Suppressor macrophage treated with lipopolysaccharide for 4 hours (primary cell): ENCODE results near the gene NFKBIE.
"Not testable (repeated sequence)": the region's sequence is repeated elsewhere in the genome, so short reads cannot be mapped to it uniquely, and the experiment has no call there.

ENCODE experiments used
- DNase-seq: peaks from one replicate; pipeline ENCODE4 v3.0.0-alpha.2; 2020

Gene NFKBIE, protein sequence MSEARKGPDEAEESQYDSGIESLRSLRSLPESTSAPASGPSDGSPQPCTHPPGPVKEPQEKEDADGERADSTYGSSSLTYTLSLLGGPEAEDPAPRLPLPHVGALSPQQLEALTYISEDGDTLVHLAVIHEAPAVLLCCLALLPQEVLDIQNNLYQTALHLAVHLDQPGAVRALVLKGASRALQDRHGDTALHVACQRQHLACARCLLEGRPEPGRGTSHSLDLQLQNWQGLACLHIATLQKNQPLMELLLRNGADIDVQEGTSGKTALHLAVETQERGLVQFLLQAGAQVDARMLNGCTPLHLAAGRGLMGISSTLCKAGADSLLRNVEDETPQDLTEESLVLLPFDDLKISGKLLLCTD

DNA sequence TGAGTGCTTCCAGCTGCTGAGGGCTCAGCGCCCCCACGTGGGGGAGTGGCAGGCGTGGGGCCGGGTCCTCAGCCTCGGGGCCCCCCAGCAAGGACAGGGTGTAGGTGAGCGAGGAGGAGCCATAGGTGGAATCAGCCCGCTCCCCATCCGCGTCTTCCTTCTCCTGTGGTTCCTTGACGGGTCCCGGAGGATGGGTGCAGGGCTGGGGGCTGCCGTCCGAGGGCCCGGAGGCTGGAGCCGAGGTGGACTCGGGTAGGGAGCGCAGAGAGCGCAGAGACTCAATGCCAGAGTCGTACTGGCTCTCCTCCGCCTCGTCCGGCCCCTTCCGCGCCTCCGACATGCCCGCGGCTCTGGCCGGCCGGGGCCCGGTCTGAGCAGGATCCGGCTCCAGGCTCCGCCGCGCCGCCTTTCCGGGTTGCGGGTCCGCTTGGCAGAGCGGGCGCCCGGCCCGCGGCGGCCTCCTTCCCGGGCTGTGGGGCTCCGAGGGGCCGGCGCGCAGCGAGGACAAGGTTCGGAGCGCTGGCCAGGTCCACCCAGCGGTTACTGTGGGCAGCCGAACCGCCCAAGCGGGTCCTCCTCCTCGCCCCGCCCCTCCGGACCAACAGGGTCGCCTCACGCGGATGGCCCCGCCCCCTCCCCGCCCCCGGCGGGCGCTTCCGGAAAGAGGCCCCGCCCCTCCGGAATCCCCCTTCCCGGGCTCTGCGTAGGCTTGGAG lies at the start of gene NFKBIE:
TSS of gene NFKBIE (minus strand) at position 545 of the 715 bp plus-strand sequence. CDS start at position 340, 205 bp downstream.
- peak; percentile 99 for DNase-seq

DNA sequence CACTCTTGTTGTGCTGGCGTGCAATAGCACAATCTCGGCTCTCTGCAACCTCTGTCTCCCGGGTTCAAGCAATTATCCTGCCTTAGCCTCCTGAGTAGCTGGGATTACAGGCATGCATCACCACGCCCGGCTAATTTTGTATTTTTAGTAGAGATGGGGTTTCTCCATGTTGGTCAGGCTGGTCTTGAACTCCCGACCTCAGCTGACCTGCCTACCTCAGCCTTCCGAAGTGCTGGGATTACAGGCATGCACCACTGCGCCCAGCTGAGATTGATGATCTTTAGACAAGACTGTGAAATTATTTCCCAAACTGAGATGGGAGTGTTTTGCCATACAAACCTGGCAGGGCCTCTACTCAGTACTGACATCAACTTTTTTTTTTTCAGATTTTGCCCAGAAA lies 49.3 kb upstream of the NFKBIE start:
- DNase-seq = not testable (repeated sequence)

DNA sequence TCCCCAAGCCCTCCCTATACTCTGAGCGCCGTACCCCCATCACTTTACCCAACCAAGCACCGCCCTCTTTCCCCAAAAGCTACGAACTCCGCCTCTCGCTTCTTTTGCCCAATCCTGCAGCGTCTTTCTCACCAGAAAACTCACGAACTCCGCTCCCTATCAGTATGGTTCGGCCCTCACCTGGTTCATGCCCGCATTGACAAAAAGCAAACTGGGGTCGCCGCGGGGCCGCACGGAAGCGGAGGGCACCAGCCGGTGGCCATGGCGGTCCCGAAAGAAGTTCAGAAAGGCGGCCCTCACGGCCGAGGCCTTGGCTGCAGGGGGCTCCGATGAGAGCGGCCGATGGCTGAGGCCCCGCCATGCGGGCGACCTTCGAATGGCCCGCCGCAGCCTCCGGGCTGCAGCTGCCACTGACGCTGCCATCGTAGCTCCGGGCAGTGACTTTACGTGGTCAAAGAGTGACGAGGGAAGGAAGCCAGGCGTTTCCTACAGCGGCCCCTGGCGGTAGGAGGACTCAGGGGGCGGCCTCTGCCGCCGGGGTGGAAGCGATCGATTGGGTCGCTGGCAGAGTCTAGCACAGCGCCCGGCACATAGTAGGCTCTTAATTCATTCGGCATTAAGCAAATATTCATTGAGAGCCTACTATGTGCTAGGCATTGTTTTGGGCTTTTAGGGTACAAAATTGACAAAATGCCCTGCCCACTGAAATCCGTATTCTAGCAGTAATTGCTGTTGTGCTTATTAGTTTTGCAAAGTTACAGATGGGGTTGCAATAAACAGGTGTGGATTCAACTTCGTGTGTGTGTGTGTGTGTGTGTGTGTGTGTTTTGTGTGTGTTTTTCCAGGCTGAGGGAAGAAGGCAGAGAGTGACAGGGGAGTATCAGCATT lies 47.8 kb upstream of the NFKBIE start, which contains the start of gene AARS2:
TSS of gene AARS2 (minus strand) at position 447 of the 888 bp plus-strand sequence. CDS start at position 423, 24 bp downstream.
- DNase-seq = peak; percentile 95

DNA sequence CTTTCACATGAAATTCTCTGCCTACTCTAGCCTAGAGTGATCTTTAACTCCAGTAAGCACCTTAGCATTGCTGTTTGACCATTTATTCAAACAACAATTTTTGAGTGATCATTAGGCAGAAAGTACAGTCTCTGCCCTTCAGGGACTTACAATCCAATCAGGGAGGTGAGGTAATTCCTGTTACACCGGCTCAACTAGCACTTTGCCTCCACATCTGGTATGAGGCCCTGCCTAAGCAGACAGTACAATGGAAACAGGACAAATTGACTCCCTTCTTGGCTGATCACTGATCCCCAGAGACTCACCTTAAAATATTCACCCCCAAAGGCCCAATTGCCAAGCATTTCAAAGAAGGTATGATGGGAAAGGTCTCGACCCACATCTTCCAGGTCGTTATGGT lies 46.4 kb upstream of the NFKBIE start:
- no peak for DNase-seq

DNA sequence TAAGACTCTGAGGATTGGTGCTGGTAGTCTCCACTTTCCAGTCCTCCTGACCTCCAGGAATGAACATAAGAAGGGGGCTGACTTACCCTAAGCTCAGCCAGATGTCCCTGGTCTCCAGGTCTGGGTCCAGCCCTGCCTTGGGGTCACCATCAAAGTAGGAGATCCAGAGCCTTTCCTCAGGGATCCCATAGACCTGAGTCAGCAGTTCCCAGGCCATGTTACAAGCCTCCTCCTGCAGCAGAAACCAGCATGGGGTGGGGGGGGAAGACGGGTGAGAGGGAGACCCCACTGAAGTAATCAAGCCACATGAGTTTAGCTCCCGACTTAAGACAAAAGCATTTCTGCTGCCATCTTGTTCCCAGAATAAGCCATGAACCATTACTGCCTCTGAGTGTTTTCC lies 46.0 kb upstream of the NFKBIE start:
- DNase-seq = no peak

DNA sequence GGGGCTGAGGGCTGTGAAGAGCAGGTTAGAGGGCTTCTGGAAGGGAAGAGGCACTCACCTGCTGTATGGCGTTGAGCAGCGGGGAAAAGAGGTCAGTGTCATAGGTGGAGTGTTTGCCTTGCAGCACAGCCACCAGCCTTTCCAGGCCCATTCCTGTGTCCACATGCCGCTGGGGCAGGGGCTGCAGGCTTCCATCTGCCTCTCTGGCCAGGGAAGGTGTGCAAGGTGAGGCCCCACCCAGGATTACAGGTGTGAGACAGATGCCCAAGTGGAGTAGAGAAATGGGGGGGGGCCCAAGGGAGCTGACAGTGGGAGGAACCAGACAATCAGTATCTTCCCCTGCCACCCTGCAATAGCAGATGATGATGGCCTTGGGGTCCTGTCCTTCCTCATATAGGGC lies 44.9 kb upstream of the NFKBIE start:
- DNase-seq = no peak

DNA sequence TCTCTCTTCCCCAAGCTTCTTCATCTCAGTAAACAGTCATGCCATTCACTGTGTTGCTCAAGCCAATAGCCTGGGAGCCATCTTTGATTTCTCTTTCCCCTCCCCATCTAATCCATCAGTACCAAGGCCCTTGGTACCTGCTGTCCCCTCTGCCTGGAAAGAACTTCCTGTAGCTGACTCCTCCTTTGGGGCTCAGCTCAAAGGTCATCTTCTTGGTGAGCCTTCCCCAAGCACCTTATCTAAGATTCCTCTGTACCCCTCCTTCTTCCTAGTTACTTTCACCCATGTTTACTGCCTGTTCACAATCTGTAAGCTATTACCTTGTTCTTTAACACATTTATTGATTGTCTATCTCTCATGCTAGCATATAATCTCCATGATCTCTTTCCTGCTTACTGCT lies 44.3 kb upstream of the NFKBIE start:
- DNase-seq = no peak

DNA sequence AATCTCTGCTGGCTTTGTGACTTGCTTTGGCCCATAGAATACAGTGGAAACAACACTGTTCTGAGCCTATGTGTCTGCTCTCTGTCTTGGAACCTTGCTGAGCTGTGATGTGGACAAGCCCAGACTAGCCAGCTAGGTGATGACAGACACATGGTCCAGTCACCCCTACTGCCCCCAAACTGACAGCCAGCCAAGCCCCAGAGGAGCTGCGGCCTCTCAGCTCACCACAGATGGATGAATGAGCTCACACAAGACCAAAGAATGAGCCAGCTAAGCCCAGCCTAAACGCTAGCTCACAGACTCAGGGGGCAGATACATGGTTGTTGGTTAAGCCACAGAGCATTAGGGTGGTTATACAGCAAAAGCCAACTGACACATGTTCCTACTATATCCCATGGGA lies 43.7 kb upstream of the NFKBIE start:
- DNase-seq = no peak

DNA sequence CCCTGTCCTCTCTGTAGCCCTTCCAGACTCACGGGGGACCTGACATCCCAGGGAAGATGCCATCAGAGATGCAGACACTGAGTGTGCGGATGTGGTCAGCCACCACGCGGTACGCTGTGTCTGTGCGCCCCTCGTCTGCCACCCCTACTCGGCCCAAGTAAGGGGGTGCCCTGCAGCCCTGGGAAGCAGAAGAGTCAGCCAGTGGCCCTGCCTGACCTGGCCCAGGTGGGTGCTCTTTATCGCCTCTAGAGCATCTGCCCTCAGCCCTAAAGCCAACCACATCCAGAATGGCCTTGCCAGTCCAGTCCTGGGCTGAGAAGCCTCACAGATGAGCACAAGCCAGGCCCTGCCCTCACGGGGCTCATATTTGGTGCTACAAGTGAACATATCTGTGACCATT lies 41.9 kb upstream of the NFKBIE start:
- DNase-seq = no peak

DNA sequence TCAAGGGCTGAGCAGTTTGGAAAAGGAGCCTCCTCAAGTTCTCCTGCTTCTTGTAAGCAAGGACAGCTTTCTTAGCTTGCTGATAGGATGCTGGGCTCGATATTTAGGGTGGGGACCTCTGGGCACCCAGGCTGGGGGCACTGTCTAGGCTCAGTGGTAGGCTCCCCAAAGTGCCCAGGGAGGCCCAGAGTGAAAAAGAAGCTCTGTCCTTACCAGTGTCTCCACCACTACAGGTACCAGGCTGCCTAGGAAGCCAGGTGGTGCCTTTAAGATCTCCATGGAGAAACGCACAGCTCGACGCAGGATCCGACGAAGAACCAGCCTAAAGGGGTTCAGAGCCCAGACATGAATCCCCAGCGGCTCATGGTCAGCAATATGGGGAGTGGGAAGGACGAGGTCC lies 41.4 kb upstream of the NFKBIE start:
- DNase-seq = no peak

DNA sequence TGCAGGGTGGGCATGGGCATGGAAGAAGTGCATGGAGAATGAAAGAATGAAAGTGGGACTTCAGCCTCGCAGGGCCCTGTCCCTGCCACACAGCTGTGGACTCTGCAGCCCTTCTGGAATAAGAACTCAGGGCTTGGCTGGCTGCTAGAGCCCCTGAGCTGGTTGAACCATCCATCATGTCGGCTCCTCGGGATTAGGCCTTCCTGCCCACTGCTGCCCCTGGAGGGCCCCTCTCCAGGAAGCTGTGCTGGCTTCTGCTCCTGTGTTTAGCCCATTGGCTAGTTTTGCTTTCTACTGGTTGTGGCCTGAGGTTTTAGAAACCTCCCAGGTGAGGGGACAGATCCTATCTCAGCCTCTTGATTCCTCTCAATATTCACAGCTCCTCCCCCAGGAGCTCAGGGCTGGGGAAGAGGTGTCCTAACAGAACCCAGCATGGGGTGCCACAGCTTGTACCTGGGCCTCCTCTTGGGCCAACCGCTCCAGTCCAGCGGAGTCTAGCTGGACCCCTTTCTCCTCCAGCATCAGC lies 39.9 kb upstream of the NFKBIE start:
- no peak for DNase-seq

DNA sequence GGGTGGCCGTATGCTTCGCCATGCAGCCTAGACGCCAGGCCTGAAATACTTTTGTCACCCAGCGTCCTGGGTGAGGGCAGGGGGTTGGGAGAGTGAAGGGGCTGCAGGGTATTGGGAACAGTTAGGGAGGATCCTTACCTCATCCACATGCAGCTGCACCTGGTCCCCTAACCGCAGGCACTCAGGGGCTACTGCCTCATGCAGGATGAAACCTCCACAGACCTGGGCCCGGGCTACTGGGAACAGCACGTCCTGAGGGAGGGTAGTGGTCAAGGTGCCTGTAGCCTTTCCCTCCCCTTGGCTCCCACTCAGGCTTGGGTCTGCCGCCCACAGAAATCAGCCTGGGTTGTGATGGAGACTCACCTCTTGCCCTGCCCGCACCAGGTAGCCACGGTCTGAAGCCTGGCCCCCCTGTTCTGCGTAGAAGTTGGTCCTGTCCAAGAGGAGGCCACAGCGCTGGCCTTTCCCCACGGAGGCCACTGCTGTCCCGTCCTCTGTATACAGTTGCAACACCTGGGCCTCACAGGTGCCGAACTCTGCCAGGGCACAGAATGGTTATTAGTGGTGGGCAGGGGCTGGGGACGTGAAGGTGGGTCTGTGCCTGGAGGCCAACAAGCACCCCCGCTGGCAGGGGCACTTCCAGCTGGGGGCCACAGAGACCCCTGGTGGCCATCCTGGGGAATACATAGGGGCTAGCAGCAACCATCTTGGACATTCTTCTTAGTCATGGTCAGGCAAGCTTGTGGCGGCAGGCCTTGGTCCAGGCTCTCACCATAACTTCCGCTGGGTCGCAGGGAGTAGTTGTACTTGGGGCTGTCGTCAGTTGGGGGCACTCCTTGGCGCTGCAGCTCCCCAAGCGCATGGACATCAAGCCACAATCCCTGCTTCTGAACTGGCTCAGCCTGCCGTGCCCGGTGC lies 39.2 kb upstream of the NFKBIE start:
- peak; percentile 59 for DNase-seq

DNA sequence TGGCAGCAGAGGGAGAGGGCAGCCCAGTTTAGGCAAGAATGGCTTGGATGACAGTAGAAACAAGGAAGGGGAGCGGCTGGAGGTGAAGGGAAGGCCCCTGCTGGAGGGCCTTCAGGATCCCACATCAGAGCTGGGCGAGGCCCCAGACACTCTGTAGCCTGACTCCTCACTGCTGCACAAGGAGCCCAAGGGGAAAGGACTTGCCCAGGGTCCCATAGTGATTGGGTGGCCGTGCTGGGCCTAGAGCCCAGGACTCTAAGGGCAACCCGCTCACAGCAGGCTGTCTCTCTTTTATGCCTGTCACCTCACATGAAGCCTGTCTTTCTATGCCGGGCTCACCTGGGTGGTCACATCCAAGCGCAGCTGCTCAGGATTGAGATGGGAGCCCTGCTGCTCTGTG lies 38.5 kb upstream of the NFKBIE start:
- no peak for DNase-seq

DNA sequence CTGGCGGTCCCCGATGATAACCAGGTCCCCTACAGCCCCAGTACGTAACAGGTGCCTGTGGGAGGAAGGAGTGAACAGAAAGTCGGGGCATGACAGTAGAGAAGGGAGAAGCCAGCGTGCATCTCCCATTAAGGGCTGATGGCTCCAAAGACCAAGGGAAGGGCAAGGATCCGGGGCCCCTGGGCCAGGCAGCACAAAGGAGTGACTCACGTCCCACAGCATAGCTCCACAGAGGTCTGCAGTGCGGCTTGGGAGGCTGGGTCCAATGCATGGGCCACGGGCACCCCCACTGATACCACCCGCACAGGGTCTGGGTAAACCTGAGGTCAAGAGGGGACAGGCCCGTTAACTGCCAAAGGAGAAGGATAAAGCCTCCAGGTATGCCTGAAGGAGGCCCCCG lies 37.5 kb upstream of the NFKBIE start:
- no peak for DNase-seq

DNA sequence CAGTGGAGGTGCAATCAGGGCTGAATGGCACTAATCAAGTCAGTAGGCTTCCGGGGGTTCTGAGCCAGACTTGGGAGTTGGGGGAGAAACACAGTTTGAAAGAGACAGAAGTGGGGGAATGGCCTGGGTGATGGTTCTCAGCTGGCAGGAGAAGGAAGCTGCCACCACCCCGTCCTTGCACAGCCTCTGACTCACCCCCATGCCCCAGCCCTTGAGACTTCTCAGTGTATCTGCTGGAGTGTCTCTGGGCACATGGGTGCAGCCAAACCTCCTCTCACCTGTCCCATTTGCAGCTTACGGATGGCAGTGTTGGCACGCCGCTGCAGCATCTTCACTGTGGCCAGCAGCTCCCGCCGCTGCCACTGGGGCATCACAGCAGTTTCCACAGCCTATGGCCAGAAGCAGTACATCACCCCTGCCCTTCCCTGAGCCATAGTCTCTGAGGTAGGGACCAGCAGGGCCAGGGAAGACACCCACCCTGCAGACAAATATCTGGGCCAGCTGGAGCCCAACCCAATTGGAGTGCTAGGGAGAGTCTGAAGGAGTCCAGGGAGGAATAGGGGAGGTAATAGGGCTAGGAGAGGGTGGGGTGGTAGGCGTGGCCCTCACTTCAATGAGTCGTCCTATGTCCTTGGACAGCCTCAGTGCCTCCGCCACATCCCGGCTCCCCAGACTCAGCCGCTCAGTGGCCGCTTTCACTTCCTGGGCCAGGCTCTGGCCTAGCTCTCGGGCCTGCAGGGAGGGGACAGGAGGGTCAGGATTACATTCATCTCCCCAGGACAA lies 36.6 kb upstream of the NFKBIE start:
- DNase-seq = no peak

DNA sequence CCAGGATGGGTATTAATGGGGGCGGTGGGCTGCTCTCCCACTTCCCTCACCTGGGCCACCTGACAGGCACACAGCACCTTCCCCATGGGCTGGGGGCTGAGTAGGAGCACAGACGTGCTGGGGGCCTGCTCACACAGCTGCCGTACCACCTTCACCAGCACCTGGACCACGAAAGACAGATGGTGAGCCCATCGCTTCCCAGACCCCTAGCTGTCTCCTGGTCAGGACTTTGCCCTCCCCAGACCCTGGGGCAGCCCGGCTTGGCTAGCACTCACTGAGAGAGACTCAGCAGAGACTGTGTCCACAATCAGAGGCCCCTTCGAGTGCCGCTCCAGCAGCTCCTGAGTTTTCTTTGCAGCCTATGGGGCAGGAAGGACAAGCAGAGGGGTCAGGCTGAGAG lies 35.8 kb upstream of the NFKBIE start:
- no peak for DNase-seq

DNA sequence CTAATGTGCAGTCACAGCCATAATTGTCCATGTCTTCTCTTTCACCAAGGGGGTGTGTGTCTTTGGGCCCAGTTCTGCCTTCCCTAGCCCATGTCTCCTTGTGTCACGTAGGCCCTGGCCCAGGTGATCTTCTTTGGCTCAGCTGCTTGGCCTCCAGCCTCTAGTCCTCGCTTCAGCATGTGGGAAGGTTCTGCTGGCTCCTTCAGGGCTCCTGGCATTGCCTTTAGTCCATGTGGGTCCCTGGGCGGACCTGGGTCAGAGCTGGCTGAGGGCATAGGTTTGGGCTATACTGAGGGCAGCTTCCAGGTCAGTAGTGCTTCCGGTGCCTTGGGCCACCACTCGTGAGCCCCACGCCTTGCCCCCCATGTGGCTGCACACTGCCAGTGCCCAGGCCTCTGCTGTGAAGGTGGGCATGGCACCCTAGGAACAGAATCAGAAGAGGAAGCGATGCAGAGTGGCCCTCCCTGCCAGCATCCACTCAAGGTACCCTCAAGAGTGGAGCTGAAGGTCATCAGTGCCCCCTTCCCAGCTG lies 35.0 kb upstream of the NFKBIE start:
- DNase-seq = no peak

DNA sequence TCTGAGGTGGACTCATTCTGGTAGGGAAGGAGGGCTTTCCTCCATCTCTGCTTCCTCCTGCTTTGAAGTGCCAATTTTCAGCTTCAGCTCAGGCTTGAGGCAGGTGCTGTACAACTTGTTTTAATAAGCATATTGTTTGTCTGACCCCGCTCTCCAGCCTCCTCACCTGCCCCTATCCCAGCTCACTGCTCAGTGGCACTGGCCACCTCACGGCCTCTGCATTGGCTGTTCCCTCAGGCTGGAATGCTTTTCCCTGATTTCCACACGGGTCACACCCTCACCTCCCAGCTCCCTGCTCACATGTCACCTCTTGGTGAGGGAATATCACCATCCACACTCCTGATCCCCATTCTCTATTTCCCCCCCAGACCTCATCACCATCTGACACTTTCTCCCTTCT lies 33.5 kb upstream of the NFKBIE start:
- no peak for DNase-seq

DNA sequence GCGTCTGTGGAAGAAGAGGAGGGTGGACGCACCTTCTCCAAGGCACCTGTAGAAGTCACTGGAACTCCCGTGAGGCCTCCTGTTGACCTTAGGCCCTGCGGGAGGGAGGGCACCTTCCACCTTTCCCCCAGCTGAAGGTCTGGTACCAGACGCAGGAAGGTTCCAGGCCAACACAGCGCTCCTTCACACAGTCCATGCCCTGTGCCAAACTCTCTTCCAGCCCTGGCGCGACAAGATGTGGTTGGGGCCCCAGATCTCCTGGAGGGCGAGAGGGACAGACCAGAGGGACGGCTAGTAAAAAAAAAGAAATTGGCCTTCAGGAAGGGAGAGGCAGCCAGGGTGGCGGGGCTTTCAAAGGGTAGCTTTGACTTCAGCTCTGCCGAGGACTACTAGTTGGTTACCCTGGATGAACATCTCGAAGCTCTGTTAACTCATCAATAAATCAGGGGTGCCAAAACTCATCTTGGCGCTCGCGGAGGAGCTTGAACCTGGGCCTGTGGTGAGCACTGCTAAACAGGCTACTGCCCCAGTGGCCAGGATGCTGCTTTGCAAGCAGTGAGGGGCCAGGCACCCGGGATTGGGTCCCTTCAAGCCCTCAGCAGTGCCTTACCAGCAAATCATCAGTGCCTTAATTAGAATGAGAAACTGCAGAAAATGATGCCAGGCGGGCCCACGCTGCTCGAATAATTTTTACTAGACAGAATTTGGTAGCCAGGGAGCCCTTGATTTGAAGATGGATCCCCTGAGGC lies 32.9 kb upstream of the NFKBIE start:
- DNase-seq = no peak
